Activated naive CD4-positive, alpha-beta T cell treated with anti-CD3 and anti-CD28 coated beads, Interleukin-2, amount 10 ng/mL, durations not matched to agents 7 days and 5 days (primary cell): ENCODE results near the gene CLMP.

Experiments used
- CTCF ChIA-PET: fragments of 350-600 bp; sonication (Branson Sonifier 250); formaldehyde crosslinking; loops from one replicate; lab custom pipeline; 2021; ENCODE audit warnings: antibody characterized with exemption; lab: Charles Lee
- DNase-seq: peaks from one replicate; pipeline ENCODE4 v3.0.0-alpha.2; 2020
- H3K27ac Mint-ChIP-seq: one replicate; pipeline ENCODE4 v1.8.0; 2021; ENCODE audit warnings: mild to moderate bottlenecking, moderate library complexity, mixed read lengths
- H3K27me3 Mint-ChIP-seq: one replicate; pipeline ENCODE4 v1.8.0; 2021; ENCODE audit warnings: mild to moderate bottlenecking, mixed read lengths
- H3K36me3 Mint-ChIP-seq: one replicate; pipeline ENCODE4 v1.8.0; 2021; ENCODE audit warnings: mixed read lengths
- H3K4me1 Mint-ChIP-seq: one replicate; pipeline ENCODE4 v1.8.0; 2021; ENCODE audit warnings: mixed read lengths
- H3K4me3 Mint-ChIP-seq: one replicate; pipeline ENCODE4 v1.8.0; 2021; ENCODE audit warnings: mild to moderate bottlenecking, moderate library complexity, mixed read lengths
- H3K9me3 Mint-ChIP-seq: one replicate; pipeline ENCODE4 v1.8.0; 2021; ENCODE audit warnings: mixed read lengths

Gene CLMP

GRCh38 chr11:123230346-123230745 is 35.3 kb upstream of the CLMP start:
- H3K36me3 Mint-ChIP-seq: peaks cover 10% of the 10 kb centered on the region
- CTCF ChIA-PET: interaction anchor here (1.6 to 4.7 kb wide), 2 partner anchors 17 to 20 kb away, joined by 4 to 23 read pairs; no protein-coding TSS in a partner anchor
- no peaks in the 10 kb centered on the region for H3K9me3 Mint-ChIP-seq
- no peak overlapping the region for H3K4me3 Mint-ChIP-seq
- DNase-seq: no peak
- H3K27me3 Mint-ChIP-seq: peaks cover 37% of the 10 kb centered on the region
- H3K27ac Mint-ChIP-seq: peak overlapping the region; percentile 6
- H3K4me1 Mint-ChIP-seq: peaks cover 33% of the 10 kb centered on the region

- Mint-ChIP-seq H3K36me3 (peaks cover 9% of the 10 kb centered on the region), H3K27me3 (peaks cover 48% of the 10 kb centered on the region), H3K4me3 (no peak overlapping the region), H3K27ac (no peak overlapping the region), H3K9me3 (no peaks in the 10 kb centered on the region), H3K4me1 (peaks cover 17% of the 10 kb centered on the region)
- CTCF ChIA-PET: no interaction called here
- no peak for DNase-seq
These were observed 33.6 kb upstream of the CLMP start for GRCh38 chr11:123228496-123229163.

- H3K27me3 Mint-ChIP-seq: peaks cover 52% of the 10 kb centered on the region
- CTCF ChIA-PET: no interaction called here
- no peak overlapping the region for H3K4me3 Mint-ChIP-seq
- H3K27ac Mint-ChIP-seq: no peak overlapping the region
- no peak for DNase-seq
- H3K36me3 Mint-ChIP-seq: peaks cover 7% of the 10 kb centered on the region
- H3K9me3 Mint-ChIP-seq: no peaks in the 10 kb centered on the region
- peaks cover 10% of the 10 kb centered on the region for H3K4me1 Mint-ChIP-seq
These were observed 32.9 kb upstream of the CLMP start for GRCh38 chr11:123227763-123228495.

- peaks cover 2% of the 10 kb centered on the region for H3K9me3 Mint-ChIP-seq
- peaks cover 48% of the 10 kb centered on the region for H3K27me3 Mint-ChIP-seq
- no peak overlapping the region for H3K4me3 Mint-ChIP-seq
- no peaks in the 10 kb centered on the region for H3K4me1 Mint-ChIP-seq
- DNase-seq: no peak
- CTCF ChIA-PET: no interaction called here
- H3K36me3 Mint-ChIP-seq: no peaks in the 10 kb centered on the region
- no peak overlapping the region for H3K27ac Mint-ChIP-seq
These were observed 26.5 kb upstream of the CLMP start for GRCh38 chr11:123221584-123221983.

GRCh38 chr11:123221096-123221561 is 26.1 kb upstream of the CLMP start:
- Mint-ChIP-seq H3K27me3 (peaks cover 45% of the 10 kb centered on the region), H3K9me3 (peaks cover 2% of the 10 kb centered on the region), H3K4me1 (no peaks in the 10 kb centered on the region), H3K36me3 (no peaks in the 10 kb centered on the region), H3K4me3 (no peak overlapping the region), H3K27ac (no peak overlapping the region)
- no peak for DNase-seq
- CTCF ChIA-PET: interaction anchor here (0.6 kb wide), 1 partner anchor 55 kb away, joined by 3 read pairs; no protein-coding TSS in a partner anchor

GRCh38 chr11:123219066-123219690 is 24.1 kb upstream of the CLMP start:
- Mint-ChIP-seq H3K27me3 (peaks cover 31% of the 10 kb centered on the region), H3K4me1 (no peaks in the 10 kb centered on the region), H3K4me3 (no peak overlapping the region), H3K9me3 (peaks cover 2% of the 10 kb centered on the region), H3K27ac (no peak overlapping the region), H3K36me3 (no peaks in the 10 kb centered on the region)
- CTCF ChIA-PET: interaction anchor here (0.8 to 1.7 kb wide), 2 partner anchors 28 to 107 kb away, joined by 3 to 6 read pairs; no protein-coding TSS in a partner anchor
- DNase-seq: no peak

GRCh38 chr11:123218451-123218850 is 23.4 kb upstream of the CLMP start:
- H3K4me1 Mint-ChIP-seq: no peaks in the 10 kb centered on the region
- H3K27ac Mint-ChIP-seq: no peak overlapping the region
- DNase-seq: no peak
- peaks cover 2% of the 10 kb centered on the region for H3K9me3 Mint-ChIP-seq
- no peak overlapping the region for H3K4me3 Mint-ChIP-seq
- CTCF ChIA-PET: interaction anchor here (0.8 kb wide), 1 partner anchor 107 kb away, joined by 3 read pairs; no protein-coding TSS in a partner anchor
- H3K27me3 Mint-ChIP-seq: peaks cover 24% of the 10 kb centered on the region
- H3K36me3 Mint-ChIP-seq: no peaks in the 10 kb centered on the region

- no peak overlapping the region for H3K4me3 Mint-ChIP-seq
These were observed 22.8 kb upstream of the CLMP start for GRCh38 chr11:123217897-123218296.

GRCh38 chr11:123216249-123216648 is 21.2 kb upstream of the CLMP start:
- CTCF ChIA-PET: interaction anchor here (0.6 kb wide), 1 partner anchor 104 kb away, joined by 3 read pairs; no protein-coding TSS in a partner anchor
- no peaks in the 10 kb centered on the region for H3K36me3 Mint-ChIP-seq
- DNase-seq: no peak
- H3K4me1 Mint-ChIP-seq: no peaks in the 10 kb centered on the region
- no peaks in the 10 kb centered on the region for H3K9me3 Mint-ChIP-seq
- H3K4me3 Mint-ChIP-seq: no peak overlapping the region
- H3K27me3 Mint-ChIP-seq: peaks cover 29% of the 10 kb centered on the region
- no peak overlapping the region for H3K27ac Mint-ChIP-seq

More at GRCh38 chr11:123217897-123218296, 22.8 kb upstream of the CLMP start:
- no peak for DNase-seq
- Mint-ChIP-seq H3K9me3 (peaks cover 2% of the 10 kb centered on the region), H3K27me3 (peaks cover 26% of the 10 kb centered on the region), H3K36me3 (no peaks in the 10 kb centered on the region), H3K4me1 (no peaks in the 10 kb centered on the region), H3K27ac (no peak overlapping the region)
- CTCF ChIA-PET: no interaction called here

- CTCF ChIA-PET: no interaction called here
These were observed 19.9 kb upstream of the CLMP start for GRCh38 chr11:123214940-123215339.

GRCh38 chr11:123214396-123214795 is 19.3 kb upstream of the CLMP start:
- Mint-ChIP-seq H3K4me1 (no peaks in the 10 kb centered on the region), H3K27me3 (peaks cover 35% of the 10 kb centered on the region), H3K4me3 (no peak overlapping the region), H3K36me3 (no peaks in the 10 kb centered on the region), H3K9me3 (no peaks in the 10 kb centered on the region), H3K27ac (no peak overlapping the region)
- DNase-seq: no peak
- CTCF ChIA-PET: no interaction called here

More at GRCh38 chr11:123214940-123215339, 19.9 kb upstream of the CLMP start:
- DNase-seq: no peak
- no peaks in the 10 kb centered on the region for H3K36me3 Mint-ChIP-seq
- H3K4me1 Mint-ChIP-seq: no peaks in the 10 kb centered on the region
- peaks cover 32% of the 10 kb centered on the region for H3K27me3 Mint-ChIP-seq
- no peak overlapping the region for H3K27ac Mint-ChIP-seq
- no peak overlapping the region for H3K4me3 Mint-ChIP-seq
- H3K9me3 Mint-ChIP-seq: no peaks in the 10 kb centered on the region

GRCh38 chr11:123213307-123213771 is 18.3 kb upstream of the CLMP start:
- H3K4me1 Mint-ChIP-seq: no peaks in the 10 kb centered on the region
- H3K9me3 Mint-ChIP-seq: no peaks in the 10 kb centered on the region
- H3K27me3 Mint-ChIP-seq: peaks cover 37% of the 10 kb centered on the region
- no peak overlapping the region for H3K27ac Mint-ChIP-seq
- H3K36me3 Mint-ChIP-seq: no peaks in the 10 kb centered on the region
- H3K4me3 Mint-ChIP-seq: no peak overlapping the region
- CTCF ChIA-PET: no interaction called here
- no peak for DNase-seq

- CTCF ChIA-PET: no interaction called here
- no peaks in the 10 kb centered on the region for H3K36me3 Mint-ChIP-seq
- no peak overlapping the region for H3K27ac Mint-ChIP-seq
- peaks cover 45% of the 10 kb centered on the region for H3K27me3 Mint-ChIP-seq
- no peaks in the 10 kb centered on the region for H3K4me1 Mint-ChIP-seq
- H3K4me3 Mint-ChIP-seq: no peak overlapping the region
- H3K9me3 Mint-ChIP-seq: no peaks in the 10 kb centered on the region
- no peak for DNase-seq
These were observed 17.4 kb upstream of the CLMP start for GRCh38 chr11:123212406-123212805.

GRCh38 chr11:123211981-123212380 is 16.9 kb upstream of the CLMP start:
- peaks cover 48% of the 10 kb centered on the region for H3K27me3 Mint-ChIP-seq
- H3K27ac Mint-ChIP-seq: no peak overlapping the region
- CTCF ChIA-PET: no interaction called here
- H3K9me3 Mint-ChIP-seq: no peaks in the 10 kb centered on the region
- DNase-seq: no peak
- H3K4me3 Mint-ChIP-seq: no peak overlapping the region
- H3K4me1 Mint-ChIP-seq: no peaks in the 10 kb centered on the region
- no peaks in the 10 kb centered on the region for H3K36me3 Mint-ChIP-seq
